GM19035 (cell line): ENCODE results near the gene DOC2A.

Experiments
- ATAC-seq: cut with Tn5 transposase; IDR thresholded peaks from one replicate; pipeline ENCODE4 v1.9.1; 2021; ENCODE audit not compliant: unreplicated experiment

DOC2A gene

GRCh38 chr16:30005341-30006094 is 5.3 kb downstream of the DOC2A start:
- no peak for ATAC-seq

GRCh38 chr16:30004811-30005242 is 6.0 kb downstream of the DOC2A start:
- no peak for ATAC-seq

GRCh38 chr16:30004424-30004776 is 6.4 kb downstream of the DOC2A start:
- no peak for ATAC-seq

GRCh38 chr16:30003670-30004423 is 7.0 kb downstream of the DOC2A start:
- no peak for ATAC-seq

- ATAC-seq = no peak
Observed at GRCh38 chr16:30002614-30003346, 8.0 kb downstream of the DOC2A start.

- ATAC-seq = no peak
Observed at GRCh38 chr16:30000735-30001631, 9.8 kb downstream of the DOC2A start.

GRCh38 chr16:29999605-30000004 is 11.2 kb downstream of the DOC2A start:
- ATAC-seq = no peak

- no peak for ATAC-seq
Observed at GRCh38 chr16:29996766-29997250, 14.0 kb downstream of the DOC2A start.

- peak; percentile 92 for ATAC-seq
Observed at GRCh38 chr16:29995911-29996765, 14.7 kb downstream of the DOC2A start, which contains the start of gene INO80E. Gene INO80E, plus strand, starts transcription at chr16:29996241. Its CDS starts 70 bp downstream, at chr16:29996311.

- peak; percentile 52 for ATAC-seq
Observed at GRCh38 chr16:29995324-29995910, 15.4 kb downstream of the DOC2A start, which contains the start of gene HIRIP3. Gene HIRIP3, minus strand, starts transcription at chr16:29995617. Its CDS starts 12 bp downstream, at chr16:29995605.

- peak; percentile 35 for ATAC-seq
Observed at GRCh38 chr16:29994600-29995323, 16.1 kb downstream of the DOC2A start.

GRCh38 chr16:29993903-29994599 is 16.8 kb downstream of the DOC2A start:
- no peak for ATAC-seq

- ATAC-seq = no peak
Observed at GRCh38 chr16:29993191-29993902, 17.5 kb downstream of the DOC2A start.

- no peak for ATAC-seq
Observed at GRCh38 chr16:29992344-29992967, 18.4 kb downstream of the DOC2A start.

GRCh38 chr16:29991571-29991904 is 19.3 kb downstream of the DOC2A start:
- ATAC-seq = no peak

GRCh38 chr16:29990883-29991570 is 19.8 kb downstream of the DOC2A start:
- ATAC-seq = no peak
